Islet of Langerhans (tissue), 1 donor: ENCODE measurements around the gene EVC2.

Source experiments
- FAIRE-seq: peaks from one replicate; lab custom pipeline; 2011; peaks lifted over from hg19 to GRCh38; lab: Jason Lieb, UNC

EVC2 gene, protein sequence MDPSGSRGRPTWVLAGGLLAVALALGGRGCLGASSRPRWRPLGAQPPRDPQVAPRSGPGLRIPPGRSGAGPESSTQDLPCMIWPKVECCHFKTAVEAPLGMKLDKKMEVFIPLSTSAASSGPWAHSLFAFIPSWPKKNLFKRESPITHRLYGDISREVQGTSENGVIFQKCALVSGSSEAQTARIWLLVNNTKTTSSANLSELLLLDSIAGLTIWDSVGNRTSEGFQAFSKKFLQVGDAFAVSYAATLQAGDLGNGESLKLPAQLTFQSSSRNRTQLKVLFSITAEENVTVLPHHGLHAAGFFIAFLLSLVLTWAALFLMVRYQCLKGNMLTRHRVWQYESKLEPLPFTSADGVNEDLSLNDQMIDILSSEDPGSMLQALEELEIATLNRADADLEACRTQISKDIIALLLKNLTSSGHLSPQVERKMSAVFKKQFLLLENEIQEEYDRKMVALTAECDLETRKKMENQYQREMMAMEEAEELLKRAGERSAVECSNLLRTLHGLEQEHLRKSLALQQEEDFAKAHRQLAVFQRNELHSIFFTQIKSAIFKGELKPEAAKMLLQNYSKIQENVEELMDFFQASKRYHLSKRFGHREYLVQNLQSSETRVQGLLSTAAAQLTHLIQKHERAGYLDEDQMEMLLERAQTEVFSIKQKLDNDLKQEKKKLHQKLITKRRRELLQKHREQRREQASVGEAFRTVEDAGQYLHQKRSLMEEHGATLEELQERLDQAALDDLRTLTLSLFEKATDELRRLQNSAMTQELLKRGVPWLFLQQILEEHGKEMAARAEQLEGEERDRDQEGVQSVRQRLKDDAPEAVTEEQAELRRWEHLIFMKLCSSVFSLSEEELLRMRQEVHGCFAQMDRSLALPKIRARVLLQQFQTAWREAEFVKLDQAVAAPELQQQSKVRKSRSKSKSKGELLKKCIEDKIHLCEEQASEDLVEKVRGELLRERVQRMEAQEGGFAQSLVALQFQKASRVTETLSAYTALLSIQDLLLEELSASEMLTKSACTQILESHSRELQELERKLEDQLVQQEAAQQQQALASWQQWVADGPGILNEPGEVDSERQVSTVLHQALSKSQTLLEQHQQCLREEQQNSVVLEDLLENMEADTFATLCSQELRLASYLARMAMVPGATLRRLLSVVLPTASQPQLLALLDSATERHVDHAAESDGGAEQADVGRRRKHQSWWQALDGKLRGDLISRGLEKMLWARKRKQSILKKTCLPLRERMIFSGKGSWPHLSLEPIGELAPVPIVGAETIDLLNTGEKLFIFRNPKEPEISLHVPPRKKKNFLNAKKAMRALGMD

DNA sequence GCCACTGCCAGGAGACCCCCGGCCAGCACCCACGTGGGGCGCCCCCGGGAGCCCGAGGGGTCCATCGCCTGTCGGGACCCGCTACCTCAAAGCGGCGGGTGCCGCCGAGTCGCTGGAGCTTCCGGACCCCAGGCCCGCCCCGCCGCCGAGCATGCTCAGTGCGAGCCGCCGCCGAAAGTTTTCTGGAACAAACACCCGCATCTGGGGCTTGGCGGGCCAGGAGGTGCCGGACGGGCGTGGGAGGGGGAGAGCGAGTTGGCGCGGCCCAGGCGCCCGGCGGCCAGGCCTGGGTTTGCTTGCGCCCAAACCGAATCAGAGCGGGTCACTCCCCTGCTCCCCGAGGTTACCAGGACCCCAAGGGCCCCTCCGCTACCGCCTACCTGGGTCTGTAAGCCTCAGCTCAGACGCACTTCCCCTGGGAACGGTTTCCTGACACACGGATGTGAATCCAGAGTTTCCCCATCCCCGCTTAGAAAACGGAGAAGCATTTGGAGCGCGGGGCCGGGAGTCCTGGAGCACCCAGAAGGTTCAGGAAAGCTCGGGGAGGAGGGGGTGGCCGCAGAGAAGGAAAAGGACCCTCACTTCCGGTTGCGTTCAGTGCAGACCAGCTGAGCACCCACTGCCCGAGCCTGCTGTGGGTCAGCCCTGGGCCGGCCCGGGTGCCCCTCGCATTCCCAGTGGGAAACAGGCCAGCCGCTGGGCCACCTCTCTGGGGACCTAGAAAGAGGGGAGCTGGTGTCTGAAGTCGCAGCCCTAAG lies at the start of gene EVC2:
TSS of gene EVC2 (minus strand) at position 111 of the 758 bp plus-strand sequence. CDS start at position 65, 46 bp downstream.
- no peak for FAIRE-seq

DNA sequence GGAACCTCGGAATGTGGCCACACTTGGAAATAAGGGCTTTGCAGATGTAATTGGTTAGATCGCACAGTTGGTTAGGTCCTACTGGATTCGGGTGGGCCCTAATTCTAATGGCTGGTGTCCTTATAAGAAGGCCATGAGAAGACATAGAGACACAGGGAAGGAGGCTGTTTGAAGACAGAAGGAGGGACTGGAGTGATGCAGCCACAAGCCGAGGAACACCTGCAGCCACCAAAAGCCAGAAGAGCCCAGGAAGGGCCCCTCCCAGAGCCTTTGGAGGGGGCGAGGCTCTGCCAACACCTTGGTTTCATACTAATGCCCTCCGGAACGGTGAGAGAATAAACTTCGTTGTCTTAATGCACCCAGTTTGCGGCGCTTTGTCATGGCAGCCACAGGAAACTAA lies 49.6 kb upstream of the EVC2 start:
- FAIRE-seq: no peak

DNA sequence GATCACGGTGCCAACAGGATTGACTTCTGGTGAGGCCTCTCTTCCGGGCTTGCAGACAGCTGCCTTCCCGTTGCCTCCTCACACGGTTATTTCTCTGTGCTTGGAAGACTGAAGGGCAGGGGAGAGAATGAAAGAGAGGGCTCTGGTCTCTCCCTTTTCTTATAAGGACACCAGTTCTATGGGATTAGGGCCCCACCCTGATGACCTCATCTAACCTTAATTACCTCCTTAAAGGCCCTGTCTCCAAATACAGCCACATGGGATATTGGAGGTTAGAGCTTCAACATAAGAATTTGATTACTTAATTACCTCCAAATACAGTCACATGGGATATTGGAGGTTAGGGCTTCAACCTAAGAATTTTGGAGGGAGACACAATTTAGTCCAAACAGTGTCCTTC lies 49.2 kb upstream of the EVC2 start:
- no peak for FAIRE-seq

DNA sequence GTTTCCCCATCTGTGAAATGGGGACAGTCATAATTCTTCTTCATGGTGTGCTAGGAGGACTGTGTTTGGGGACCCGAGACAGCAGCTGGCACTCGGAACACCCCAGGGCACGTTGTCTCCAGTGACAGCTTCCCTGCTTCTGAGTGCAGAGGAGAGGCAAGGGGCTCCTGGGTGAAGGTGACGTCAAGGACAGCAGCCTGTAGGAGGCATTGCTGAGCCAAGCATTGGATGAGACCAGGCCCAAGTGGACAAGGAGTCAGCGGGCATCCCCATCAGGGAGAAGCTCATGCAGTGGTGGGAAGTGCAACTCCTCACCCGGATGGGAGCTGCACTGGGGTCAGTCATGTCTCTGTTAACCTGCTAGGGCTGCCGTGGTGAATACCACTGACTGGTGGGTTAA lies 48.7 kb upstream of the EVC2 start:
- no peak for FAIRE-seq

DNA sequence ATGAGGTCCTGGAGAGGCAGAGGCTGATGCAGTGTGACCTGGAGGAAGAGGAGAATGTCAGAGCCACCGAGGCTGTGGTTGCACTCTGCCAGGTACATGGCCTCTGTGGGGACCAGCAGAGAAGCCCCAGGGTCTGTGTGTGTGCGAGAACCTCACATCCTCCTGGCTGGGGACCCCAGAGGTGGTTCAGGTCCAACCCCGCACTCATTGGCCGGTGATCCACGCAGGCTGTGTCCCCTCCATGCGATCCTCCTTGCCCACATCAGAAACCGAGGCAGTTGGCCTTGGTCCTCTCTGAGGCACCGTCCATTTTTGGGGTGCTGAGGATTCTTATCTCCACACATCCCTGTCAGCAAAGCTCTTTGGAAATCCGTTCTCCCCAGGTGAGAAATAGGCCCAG lies 47.9 kb upstream of the EVC2 start:
- FAIRE-seq: no peak

DNA sequence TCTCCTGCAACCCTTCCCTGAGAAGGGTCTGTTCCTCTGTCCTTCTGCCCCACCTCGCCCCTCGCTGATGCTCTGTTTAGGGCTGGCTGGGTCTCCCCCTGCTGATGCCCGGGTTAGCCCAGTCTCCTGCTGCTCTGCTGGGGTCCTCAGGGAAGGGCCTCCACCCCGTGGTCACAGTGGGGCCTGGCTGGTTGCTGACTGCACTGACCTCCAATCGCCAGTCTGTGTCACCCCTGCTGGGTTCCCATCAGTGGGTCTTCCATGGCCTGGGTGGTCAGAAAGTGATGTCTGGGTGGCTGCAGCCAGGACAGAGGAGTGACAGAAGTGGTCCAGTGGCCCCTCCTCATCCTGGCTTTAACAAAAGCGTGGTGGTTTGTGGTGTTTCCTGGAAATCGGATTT lies 47.3 kb upstream of the EVC2 start:
- no peak for FAIRE-seq

DNA sequence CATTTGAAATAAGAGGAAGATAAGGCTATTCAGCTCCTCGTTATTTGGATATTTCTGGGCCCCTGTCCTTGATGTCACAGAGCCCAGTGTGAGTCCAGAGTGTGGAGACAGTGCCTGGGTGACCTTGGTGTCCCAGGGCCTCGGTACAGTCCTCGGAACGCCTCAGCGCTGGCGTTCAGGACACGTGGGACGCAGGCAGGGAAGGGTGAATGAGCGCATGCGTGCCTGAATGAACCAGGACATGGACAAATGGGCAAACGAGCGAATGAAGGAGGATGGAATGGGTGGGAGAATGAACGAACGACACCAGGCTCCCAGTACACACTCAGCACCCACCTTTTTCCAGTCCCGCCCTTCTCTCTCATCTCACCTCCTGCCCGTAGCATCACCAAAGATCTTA lies 46.8 kb upstream of the EVC2 start:
- no peak for FAIRE-seq

DNA sequence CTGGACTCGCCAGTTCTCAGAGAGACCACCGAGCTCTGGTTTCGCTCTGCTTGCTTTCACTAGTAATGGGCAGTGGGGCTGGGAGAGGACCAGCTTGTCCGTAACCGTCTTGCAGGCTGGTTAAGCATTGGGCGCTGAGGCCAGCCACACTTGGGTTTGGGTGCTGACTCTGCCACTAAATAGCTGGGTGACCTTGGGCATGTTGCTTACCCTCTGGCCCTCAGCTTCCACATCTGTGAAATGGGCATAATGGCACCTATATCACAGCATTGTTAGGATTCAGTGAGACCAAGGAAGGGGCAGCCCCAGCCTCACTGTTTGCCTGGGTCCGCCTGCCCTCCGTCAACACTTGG lies 46.1 kb upstream of the EVC2 start:
- FAIRE-seq: no peak

DNA sequence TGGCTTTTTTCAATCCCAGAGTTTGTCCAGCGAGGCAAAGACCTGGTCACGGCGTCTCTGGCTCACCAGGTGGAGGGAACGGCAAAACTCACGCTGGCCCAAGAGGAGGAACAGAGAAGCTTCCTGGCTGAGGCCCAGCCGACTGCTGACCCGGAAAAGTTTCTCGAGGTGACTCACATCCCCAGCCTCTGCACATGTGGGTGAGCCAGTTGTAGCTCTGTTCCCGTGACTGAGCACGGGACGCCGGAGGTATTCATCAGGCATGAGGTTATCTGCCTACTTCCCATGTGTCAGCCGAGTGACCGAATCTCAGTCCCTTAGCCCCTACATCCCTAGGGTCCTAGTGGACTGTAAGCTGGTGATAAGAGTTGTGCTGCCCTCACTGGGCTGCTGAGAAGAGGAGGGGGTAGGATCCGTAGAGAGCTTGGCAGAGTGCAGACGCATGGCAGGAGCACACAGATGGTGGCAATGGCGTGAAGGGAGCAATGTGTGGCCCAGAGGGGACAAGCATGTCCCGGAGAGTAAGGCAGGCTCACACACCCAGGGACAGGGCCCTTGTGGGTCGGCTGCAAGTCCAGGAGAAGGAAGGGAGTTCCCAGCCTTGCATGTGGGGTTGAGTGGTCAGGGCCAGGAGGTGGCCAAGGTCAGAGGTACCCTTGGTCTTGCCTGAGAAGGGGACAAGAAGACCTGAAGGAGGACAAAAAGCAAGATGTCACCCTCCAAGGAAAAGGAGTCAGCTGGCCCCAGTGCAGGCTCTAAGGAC lies 45.6 kb upstream of the EVC2 start:
- no peak for FAIRE-seq

DNA sequence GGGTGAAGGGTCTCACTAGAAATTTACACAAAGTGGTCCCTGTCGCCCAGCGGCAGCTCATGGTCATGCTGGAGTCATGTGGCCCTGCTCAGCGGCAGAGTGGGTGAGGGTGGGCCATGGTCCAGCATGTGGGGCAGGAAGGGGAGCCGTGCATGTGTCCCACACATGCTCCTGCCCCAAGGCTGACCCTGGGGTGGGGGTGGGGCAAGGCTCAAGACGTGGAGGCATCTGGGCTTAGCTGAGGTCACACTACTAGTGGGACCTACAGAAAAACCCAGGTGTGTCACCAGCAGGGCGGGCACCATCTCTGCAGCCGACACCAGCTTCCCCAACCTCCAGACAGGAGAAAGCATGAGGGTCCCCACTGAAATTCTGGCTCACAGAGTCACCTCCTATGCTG lies 45.0 kb upstream of the EVC2 start:
- FAIRE-seq: no peak

DNA sequence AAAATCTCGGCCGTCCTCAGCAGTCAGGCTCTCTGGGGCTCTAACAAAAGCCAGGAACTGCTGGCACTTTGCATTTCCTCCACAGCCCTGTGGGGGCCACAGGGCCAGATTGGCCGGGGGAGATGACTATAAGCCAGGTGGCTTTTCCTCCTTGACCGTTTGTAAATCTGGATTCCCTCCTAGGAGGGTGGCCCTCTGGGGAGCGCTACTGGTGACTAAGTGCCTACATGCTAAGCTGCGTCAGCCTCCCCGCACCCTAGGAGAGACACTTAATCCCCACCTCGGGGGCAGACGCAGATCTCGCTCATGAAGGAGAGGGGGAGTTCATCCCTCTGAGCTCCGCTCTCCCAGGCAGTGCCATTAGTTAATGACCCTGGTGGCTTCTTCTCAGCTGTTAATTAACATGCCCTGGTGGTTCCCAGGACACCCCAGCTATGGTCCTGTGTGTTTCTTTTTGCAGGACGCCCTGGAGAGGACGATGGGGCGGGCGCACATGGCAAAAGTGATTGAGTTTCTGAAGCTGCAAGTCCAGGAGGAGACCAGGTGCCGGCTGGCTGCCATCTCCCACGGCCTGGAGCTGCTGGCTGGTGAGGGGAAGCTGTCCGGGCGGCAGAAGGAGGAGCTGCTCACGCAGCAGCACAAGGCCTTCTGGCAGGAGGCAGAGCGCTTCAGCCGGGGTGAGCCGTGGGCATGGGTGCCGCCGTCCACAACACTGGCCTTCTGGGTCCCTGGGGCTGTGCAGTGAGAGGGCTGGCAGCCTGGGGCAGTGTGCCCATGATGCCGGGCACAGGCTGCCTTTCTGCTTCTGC lies 44.2 kb upstream of the EVC2 start:
- FAIRE-seq: no peak

DNA sequence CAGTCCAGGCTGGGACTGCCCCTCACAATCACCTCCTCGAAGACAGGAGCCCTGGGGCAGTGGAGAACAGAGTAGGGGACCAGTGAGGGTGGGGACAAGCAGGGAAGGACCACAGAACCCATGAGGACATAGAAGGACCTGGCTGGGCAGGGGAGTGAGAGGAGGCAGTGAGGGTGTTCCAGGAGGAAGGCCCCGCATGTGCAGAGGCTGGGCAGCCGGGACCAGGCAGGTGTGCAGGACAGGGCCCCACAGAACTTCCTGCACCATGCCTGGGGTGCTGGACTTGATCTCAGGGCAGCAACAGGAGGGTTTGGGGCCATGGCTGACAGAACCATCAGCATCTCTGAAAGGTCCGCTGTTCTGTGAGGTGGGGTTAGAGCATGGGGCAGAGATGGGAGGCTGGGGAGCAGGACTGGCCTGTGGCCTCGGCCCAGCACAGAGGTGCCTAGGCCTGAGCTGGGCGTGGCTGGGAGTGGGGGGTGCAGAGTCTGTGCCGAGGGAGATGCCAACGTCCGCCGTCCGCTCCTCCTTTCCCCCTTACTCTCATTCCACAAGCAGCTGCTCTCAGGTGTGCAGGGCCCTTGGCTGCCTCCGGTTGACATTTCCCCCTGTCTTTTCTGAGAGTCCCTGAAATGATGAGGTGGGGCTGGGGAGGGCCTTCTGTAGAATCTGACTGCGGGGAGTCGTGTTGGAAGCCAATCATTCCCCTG lies 43.5 kb upstream of the EVC2 start:
- FAIRE-seq: no peak

DNA sequence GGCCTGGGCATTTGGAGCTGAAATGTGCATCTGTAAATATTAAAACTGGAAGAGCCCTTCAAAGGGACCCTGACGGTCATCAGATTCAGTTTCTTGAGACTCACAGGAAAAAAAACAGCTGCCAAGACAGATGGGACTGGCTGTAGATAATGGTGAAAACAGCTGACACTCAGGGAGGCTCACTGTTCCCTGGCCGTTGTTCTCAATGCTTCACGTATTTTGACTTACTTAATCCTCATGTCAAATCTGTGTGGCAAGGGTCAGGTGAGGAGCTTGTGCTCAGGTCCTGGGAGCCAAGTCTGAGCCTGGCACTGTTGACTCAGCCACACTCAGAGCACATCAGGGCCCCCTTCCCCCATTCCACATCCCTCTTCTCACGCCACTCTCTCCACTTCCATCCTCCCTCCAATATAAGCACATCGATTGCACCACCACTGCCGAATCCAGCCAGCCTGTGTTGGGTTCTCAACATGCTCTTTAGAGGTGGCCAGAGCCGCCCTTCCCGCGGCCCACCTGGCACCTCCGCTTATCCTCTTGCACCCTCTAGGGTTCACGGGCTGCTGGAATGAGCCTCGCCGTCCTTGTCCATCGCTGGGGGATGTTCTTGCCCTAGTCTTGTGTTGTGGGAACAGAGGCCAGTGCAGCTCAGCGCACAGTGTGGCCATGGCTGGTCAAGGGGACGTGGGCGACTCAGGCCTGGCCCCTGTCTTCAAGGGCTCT lies 42.7 kb upstream of the EVC2 start:
- no peak for FAIRE-seq

DNA sequence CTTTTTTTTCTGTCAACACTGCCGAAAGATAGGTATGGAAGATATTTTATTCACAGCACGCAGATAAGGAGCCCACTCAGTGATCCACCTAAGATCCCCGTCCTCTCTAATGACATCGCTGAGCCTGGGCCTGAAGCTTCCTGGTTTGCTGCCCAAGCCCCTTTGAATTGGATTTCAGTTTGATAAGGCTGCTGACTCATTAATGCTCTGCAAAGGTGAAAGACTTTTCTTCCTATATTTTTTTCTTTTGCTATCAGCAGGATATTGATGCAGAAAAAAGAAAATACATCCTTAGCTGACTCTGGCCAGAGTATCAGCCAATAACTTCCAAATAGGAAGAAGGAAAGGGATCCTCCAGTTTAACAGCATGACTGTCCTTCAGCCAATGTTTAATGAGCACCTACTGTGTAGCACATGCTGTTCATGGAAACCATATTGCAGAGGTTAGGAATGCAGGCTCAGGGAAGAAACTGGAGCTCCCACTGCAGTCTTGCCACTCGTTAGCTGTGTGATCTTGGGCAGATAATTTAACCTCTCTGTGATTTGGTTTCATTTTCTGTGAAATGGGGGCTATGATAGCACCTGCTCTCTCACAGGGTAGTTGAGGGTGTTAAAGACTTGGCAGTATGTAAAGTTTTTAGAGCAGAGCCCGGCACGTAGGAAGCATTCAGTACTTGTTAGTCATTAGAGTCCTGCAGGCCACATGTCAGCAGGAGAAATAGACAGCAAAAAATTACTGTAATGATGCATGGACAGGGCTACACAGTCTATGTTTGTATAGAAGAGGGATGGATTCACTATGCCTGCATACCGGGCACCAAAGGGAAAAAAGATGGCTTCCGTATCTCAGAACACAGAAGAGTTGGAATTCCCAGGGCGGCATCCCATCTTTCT lies 41.9 kb upstream of the EVC2 start:
- FAIRE-seq: no peak

DNA sequence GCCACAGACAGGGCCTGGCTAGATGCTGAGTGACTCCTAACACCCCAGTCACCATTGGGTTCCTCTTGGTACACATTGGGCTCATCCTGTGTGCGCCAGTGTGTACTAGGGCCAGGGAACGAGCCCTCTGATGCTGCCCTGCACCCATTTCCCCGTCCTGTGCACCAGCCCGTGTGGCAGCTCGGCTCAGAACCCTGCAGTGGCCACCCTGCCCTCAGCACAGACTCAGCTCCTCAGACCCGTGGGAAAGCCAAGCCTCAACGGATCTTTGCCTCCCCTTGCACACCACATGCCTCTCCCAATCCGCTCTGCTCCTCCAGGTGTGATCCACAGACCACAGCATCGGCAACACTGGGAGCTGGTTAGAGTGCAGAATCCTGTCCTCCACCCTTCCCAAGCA lies 41.2 kb upstream of the EVC2 start:
- no peak for FAIRE-seq

DNA sequence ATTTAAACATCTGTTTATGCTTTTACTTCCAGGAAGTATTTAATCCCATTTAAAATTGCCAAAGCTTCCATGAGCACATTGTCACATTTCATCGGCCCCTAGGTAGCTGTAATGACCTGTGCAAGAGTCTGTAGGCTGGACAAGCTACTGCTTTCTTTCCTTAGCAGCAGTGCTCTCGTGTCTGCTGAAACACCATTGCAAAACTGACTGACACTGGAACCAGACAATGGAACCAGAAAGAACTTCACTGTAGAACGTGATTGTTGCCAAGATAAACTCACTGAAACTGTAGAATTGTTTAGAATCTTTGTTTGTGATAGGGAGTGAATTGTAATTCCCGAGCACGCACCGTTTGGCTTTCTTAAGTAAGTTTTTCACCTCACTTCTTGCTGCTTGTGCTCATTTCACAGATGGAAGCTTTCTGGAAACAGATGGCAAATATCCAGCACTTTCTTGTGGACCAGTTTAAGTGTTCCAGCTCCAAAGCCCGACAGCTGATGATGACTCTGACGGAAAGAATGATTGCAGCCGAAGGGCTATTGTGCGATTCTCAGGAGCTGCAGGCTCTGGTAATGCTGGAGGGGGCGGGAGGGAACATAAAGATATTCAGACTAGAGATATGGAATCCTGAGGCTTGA lies 39.5 kb upstream of the EVC2 start:
- no peak for FAIRE-seq
